ENCODE results near the gene ACSL1. TPM values are rescaled to one million over a fixed set of nuclear protein-coding genes. Genes with fewer than 3 reads are reported as not detected.
"Not testable (repeated sequence)": the region's sequence is repeated elsewhere in the genome, so short reads cannot be mapped to it uniquely, and the experiment has no call there.

The ACSL1 gene
- total RNA-seq, 1 donor from 2014 or later, result 31.7 TPM

GRCh38 chr4:184740980-184741391 is 84.8 kb downstream of the ACSL1 start:
- H3K4me1 Mint-ChIP-seq (ENCODE audit: low read depth, unreplicated experiment), result peaks cover 1% of the 10 kb centered on the region
- H3K27ac Mint-ChIP-seq (ENCODE audit: unreplicated experiment), result no peak overlapping the region
- peaks cover 9% of the 10 kb centered on the region for H3K36me3 Mint-ChIP-seq (ENCODE audit: unreplicated experiment)
- no peak for DNase-seq
- peaks cover 2% of the 10 kb centered on the region for H3K9me3 Mint-ChIP-seq (ENCODE audit: unreplicated experiment)
- H3K4me3 Mint-ChIP-seq (ENCODE audit: unreplicated experiment), result no peak overlapping the region
- no peak for TF ChIP-seq CTCF (IDR thresholded peaks at IDR 0.05; ENCODE audit: partially characterized antibody, unreplicated experiment)
- peaks cover 5% of the 10 kb centered on the region for H3K27me3 Mint-ChIP-seq (ENCODE audit: unreplicated experiment)

- not testable (repeated sequence) for H3K4me3 Mint-ChIP-seq (ENCODE audit: unreplicated experiment); H3K9me3 Mint-ChIP-seq (ENCODE audit: unreplicated experiment); H3K27me3 Mint-ChIP-seq (ENCODE audit: unreplicated experiment); H3K36me3 Mint-ChIP-seq (ENCODE audit: unreplicated experiment); H3K27ac Mint-ChIP-seq (ENCODE audit: unreplicated experiment); DNase-seq; H3K4me1 Mint-ChIP-seq (ENCODE audit: low read depth, unreplicated experiment)
Measured at GRCh38 chr4:184739575-184739974, 86.2 kb downstream of the ACSL1 start.

DNA sequence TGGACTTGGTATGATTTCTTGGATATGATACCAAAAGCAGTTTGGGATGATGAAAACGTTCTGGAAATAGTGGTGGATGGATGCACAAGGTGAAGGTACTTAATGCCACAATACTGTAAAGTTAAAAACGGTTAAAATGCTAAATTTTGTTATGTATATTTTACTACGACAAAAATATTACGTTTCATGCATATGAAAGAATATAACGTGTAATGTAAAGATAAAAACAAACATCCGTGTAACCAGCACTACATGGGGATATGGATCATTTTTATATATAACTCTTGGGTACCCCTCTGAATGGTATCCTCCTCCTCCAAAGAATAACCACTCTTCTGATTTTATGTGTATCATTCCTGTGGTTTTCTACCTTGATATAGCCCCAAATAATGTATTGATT is 91.0 kb downstream of the ACSL1 start:
- peaks cover 3% of the 10 kb centered on the region for H3K9me3 Mint-ChIP-seq (ENCODE audit: unreplicated experiment)
- peak overlapping the region; percentile 70 for H3K27ac Mint-ChIP-seq (ENCODE audit: unreplicated experiment)
- H3K4me3 Mint-ChIP-seq (ENCODE audit: unreplicated experiment), result peak overlapping the region; percentile 98
- DNase-seq, result no peak
- H3K27me3 Mint-ChIP-seq (ENCODE audit: unreplicated experiment), result peaks cover 4% of the 10 kb centered on the region
- H3K4me1 Mint-ChIP-seq (ENCODE audit: low read depth, unreplicated experiment), result peaks cover 15% of the 10 kb centered on the region
- H3K36me3 Mint-ChIP-seq (ENCODE audit: unreplicated experiment), result peaks cover 2% of the 10 kb centered on the region
- no peak for TF ChIP-seq CTCF (IDR thresholded peaks at IDR 0.05; ENCODE audit: partially characterized antibody, unreplicated experiment)

DNA sequence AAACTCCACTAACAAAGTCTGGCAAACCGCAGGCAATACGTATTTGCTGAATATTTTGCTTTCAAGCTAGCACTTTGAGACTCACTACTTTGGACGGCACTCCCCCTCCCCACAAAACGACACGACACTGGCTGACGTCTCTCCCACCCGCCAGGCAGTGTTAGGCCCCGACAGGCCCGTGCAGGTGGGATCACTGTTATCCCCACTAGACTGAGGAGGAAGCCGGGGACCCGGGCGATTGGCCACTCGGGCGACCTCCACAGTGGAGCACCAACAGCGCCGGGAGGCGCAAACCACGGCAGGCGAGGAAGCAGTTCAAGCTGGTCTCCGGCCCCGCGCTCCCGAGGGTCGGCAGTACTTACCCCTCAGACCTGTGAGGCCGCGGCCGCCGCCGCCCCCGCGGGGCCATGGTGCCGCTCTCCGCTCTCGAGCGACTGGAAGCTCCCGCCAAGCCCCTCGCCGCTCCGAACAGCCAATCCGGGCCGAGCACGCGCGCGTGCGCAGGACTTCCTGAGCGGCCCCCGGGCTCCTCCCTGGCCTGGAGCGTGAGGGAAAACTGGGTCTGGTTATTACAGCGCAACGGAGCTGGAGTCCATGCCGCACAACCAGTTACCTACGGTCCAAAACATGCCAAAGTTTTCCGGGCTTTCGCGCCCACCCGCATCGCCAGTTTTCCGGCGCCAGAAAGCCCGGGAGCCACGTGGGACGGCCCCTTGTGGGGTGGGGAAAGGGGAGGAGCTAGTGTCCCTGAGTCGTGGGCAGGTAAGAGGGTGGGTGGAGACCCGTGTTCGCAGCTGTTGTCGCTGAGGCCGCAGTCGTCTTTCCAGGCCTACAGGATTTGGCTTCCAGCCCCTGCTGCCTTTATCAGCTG is 91.9 kb downstream of the ACSL1 start, which contains the start of gene CENPU:
Gene CENPU, minus strand, starts transcription at position 443 of the 871 bp plus-strand sequence. Its CDS starts 34 bp downstream, at position 409.
- H3K27me3 Mint-ChIP-seq (ENCODE audit: unreplicated experiment), result peaks cover 2% of the 10 kb centered on the region
- peak within 1 kb of the TSS; percentile 98 for H3K4me3 Mint-ChIP-seq (ENCODE audit: unreplicated experiment)
- DNase-seq, result peak; percentile 97
- H3K9me3 Mint-ChIP-seq (ENCODE audit: unreplicated experiment), result peaks cover 2% of the 10 kb centered on the region
- no peaks in the 10 kb centered on the region for H3K36me3 Mint-ChIP-seq (ENCODE audit: unreplicated experiment)
- peaks cover 15% of the 10 kb centered on the region for H3K4me1 Mint-ChIP-seq (ENCODE audit: low read depth, unreplicated experiment)
- peak within 1 kb of the TSS; percentile 90 for H3K27ac Mint-ChIP-seq (ENCODE audit: unreplicated experiment)
- no peak for TF ChIP-seq CTCF (IDR thresholded peaks at IDR 0.05; ENCODE audit: partially characterized antibody, unreplicated experiment)

DNA sequence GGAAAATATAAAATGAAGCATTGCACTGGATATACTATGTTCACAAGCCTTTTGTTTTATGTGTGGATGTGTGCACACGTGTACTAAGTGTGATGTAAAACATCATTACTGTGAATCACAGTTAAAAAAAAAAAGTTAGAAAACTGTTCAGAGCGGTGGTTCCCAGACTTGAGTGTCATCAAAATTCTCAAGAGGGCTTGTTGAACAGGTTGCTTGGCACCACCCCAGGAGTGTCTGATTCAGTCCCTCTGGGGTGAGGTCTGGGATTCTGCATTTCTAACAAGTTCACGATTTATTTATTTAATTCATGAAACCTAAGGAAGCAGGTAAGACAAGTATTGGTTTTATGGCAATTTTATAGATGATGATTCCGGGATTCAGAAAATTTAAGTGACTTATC is 93.6 kb downstream of the ACSL1 start:
- H3K9me3 Mint-ChIP-seq (ENCODE audit: unreplicated experiment), result peaks cover 2% of the 10 kb centered on the region
- no peak overlapping the region for H3K27ac Mint-ChIP-seq (ENCODE audit: unreplicated experiment)
- H3K4me1 Mint-ChIP-seq (ENCODE audit: low read depth, unreplicated experiment), result peaks cover 15% of the 10 kb centered on the region
- peaks cover 2% of the 10 kb centered on the region for H3K27me3 Mint-ChIP-seq (ENCODE audit: unreplicated experiment)
- no peaks in the 10 kb centered on the region for H3K36me3 Mint-ChIP-seq (ENCODE audit: unreplicated experiment)
- H3K4me3 Mint-ChIP-seq (ENCODE audit: unreplicated experiment), result peak overlapping the region; percentile 98
- no peak for DNase-seq
- TF ChIP-seq CTCF (IDR thresholded peaks at IDR 0.05; ENCODE audit: partially characterized antibody, unreplicated experiment), result no peak
